ENCODE results near the gene ETV6. TPM values are rescaled to one million over a fixed set of nuclear protein-coding genes. Genes with fewer than 3 reads are reported as not detected.

The ETV6 gene
- total RNA-seq, 3 donors from 2014 or later: 46.7 to 58.0 (median 57.5) TPM

GRCh38 chr12:11787437-11787836, 138.0 kb downstream of the ETV6 start:
- no peak for DNase-seq
- ATAC-seq: no peak
- Mint-ChIP-seq H3K4me3 (no peak overlapping the region), H3K4me1 (ENCODE audit: low read depth) (peaks cover 36% of the 10 kb centered on the region), H3K27me3 (ENCODE audit: low read depth) (no peaks in the 10 kb centered on the region), H3K9me3 (no peaks in the 10 kb centered on the region), H3K36me3 (ENCODE audit: insufficient read depth) (peaks cover 36% of the 10 kb centered on the region)

GRCh38 chr12:11787933-11788849, 138.7 kb downstream of the ETV6 start:
- Mint-ChIP-seq H3K4me3 (no peak overlapping the region), H3K36me3 (ENCODE audit: insufficient read depth) (peaks cover 32% of the 10 kb centered on the region)

GRCh38 chr12:11793921-11794710, 144.6 kb downstream of the ETV6 start:
- no peak for ATAC-seq
- Mint-ChIP-seq H3K4me3 (no peak overlapping the region), H3K4me1 (ENCODE audit: low read depth) (peaks cover 38% of the 10 kb centered on the region), H3K36me3 (ENCODE audit: insufficient read depth) (peaks cover 28% of the 10 kb centered on the region), H3K9me3 (no peaks in the 10 kb centered on the region), H3K27me3 (ENCODE audit: low read depth) (no peaks in the 10 kb centered on the region)
- DNase-seq: no peak

More at GRCh38 chr12:11787933-11788849, 138.7 kb downstream of the ETV6 start:
- H3K9me3 Mint-ChIP-seq: no peaks in the 10 kb centered on the region
- peaks cover 30% of the 10 kb centered on the region for H3K4me1 Mint-ChIP-seq (ENCODE audit: low read depth)
- no peak for ATAC-seq
- DNase-seq: no peak
- no peaks in the 10 kb centered on the region for H3K27me3 Mint-ChIP-seq (ENCODE audit: low read depth)

- H3K4me1 Mint-ChIP-seq (ENCODE audit: low read depth): peaks cover 42% of the 10 kb centered on the region
- peaks cover 28% of the 10 kb centered on the region for H3K36me3 Mint-ChIP-seq (ENCODE audit: insufficient read depth)
- ATAC-seq: no peak
- H3K27me3 Mint-ChIP-seq (ENCODE audit: low read depth): no peaks in the 10 kb centered on the region
- no peaks in the 10 kb centered on the region for H3K9me3 Mint-ChIP-seq
- H3K4me3 Mint-ChIP-seq: no peak overlapping the region
- no peak for DNase-seq
Measured at GRCh38 chr12:11794751-11795150, 145.3 kb downstream of the ETV6 start.

GRCh38 chr12:11795192-11795912, 145.9 kb downstream of the ETV6 start:
- ATAC-seq: no peak
- H3K36me3 Mint-ChIP-seq (ENCODE audit: insufficient read depth): peaks cover 25% of the 10 kb centered on the region
- peaks cover 41% of the 10 kb centered on the region for H3K4me1 Mint-ChIP-seq (ENCODE audit: low read depth)
- H3K4me3 Mint-ChIP-seq: no peak overlapping the region
- H3K9me3 Mint-ChIP-seq: no peaks in the 10 kb centered on the region
- H3K27me3 Mint-ChIP-seq (ENCODE audit: low read depth): no peaks in the 10 kb centered on the region
- no peak for DNase-seq

- ATAC-seq: no peak
- Mint-ChIP-seq H3K4me1 (ENCODE audit: low read depth) (peaks cover 45% of the 10 kb centered on the region), H3K36me3 (ENCODE audit: insufficient read depth) (peaks cover 25% of the 10 kb centered on the region), H3K27me3 (ENCODE audit: low read depth) (no peaks in the 10 kb centered on the region), H3K4me3 (no peak overlapping the region), H3K9me3 (no peaks in the 10 kb centered on the region)
- DNase-seq: no peak
Measured at GRCh38 chr12:11795913-11796459, 146.5 kb downstream of the ETV6 start.

GRCh38 chr12:11797317-11797913, 147.9 kb downstream of the ETV6 start:
- Mint-ChIP-seq H3K27me3 (ENCODE audit: low read depth) (no peaks in the 10 kb centered on the region), H3K4me1 (ENCODE audit: low read depth) (peaks cover 58% of the 10 kb centered on the region), H3K4me3 (no peak overlapping the region), H3K36me3 (ENCODE audit: insufficient read depth) (peaks cover 21% of the 10 kb centered on the region), H3K9me3 (no peaks in the 10 kb centered on the region)
- ATAC-seq (no peak), DNase-seq (no peak)

GRCh38 chr12:11798006-11798708, 148.7 kb downstream of the ETV6 start:
- no peak overlapping the region for H3K4me3 Mint-ChIP-seq
- ATAC-seq (no peak), DNase-seq (no peak)
- H3K4me1 Mint-ChIP-seq (ENCODE audit: low read depth): peaks cover 58% of the 10 kb centered on the region
- H3K27me3 Mint-ChIP-seq (ENCODE audit: low read depth): no peaks in the 10 kb centered on the region
- H3K36me3 Mint-ChIP-seq (ENCODE audit: insufficient read depth): peaks cover 22% of the 10 kb centered on the region
- no peaks in the 10 kb centered on the region for H3K9me3 Mint-ChIP-seq

- no peak for DNase-seq
- Mint-ChIP-seq H3K4me3 (no peak overlapping the region), H3K9me3 (no peaks in the 10 kb centered on the region), H3K36me3 (ENCODE audit: insufficient read depth) (peaks cover 22% of the 10 kb centered on the region), H3K27me3 (ENCODE audit: low read depth) (no peaks in the 10 kb centered on the region), H3K4me1 (ENCODE audit: low read depth) (peaks cover 55% of the 10 kb centered on the region)
- no peak for ATAC-seq
Measured at GRCh38 chr12:11798856-11799501, 149.5 kb downstream of the ETV6 start.

GRCh38 chr12:11799502-11799873, 150.0 kb downstream of the ETV6 start:
- Mint-ChIP-seq H3K4me1 (ENCODE audit: low read depth) (peaks cover 55% of the 10 kb centered on the region), H3K4me3 (no peak overlapping the region)

GRCh38 chr12:11801643-11802042, 152.2 kb downstream of the ETV6 start:
- Mint-ChIP-seq H3K4me1 (ENCODE audit: low read depth) (peaks cover 58% of the 10 kb centered on the region), H3K9me3 (no peaks in the 10 kb centered on the region), H3K27me3 (ENCODE audit: low read depth) (no peaks in the 10 kb centered on the region), H3K4me3 (no peak overlapping the region), H3K36me3 (ENCODE audit: insufficient read depth) (peaks cover 36% of the 10 kb centered on the region)
- ATAC-seq (no peak), DNase-seq (no peak)

More at GRCh38 chr12:11799502-11799873, 150.0 kb downstream of the ETV6 start:
- ATAC-seq (no peak), DNase-seq (no peak)
- no peaks in the 10 kb centered on the region for H3K27me3 Mint-ChIP-seq (ENCODE audit: low read depth)
- no peaks in the 10 kb centered on the region for H3K9me3 Mint-ChIP-seq
- H3K36me3 Mint-ChIP-seq (ENCODE audit: insufficient read depth): peaks cover 23% of the 10 kb centered on the region

- Mint-ChIP-seq H3K36me3 (ENCODE audit: insufficient read depth) (peaks cover 40% of the 10 kb centered on the region), H3K9me3 (no peaks in the 10 kb centered on the region), H3K27me3 (ENCODE audit: low read depth) (no peaks in the 10 kb centered on the region), H3K4me1 (ENCODE audit: low read depth) (peaks cover 52% of the 10 kb centered on the region), H3K4me3 (no peak overlapping the region)
- ATAC-seq (no peak), DNase-seq (no peak)
Measured at GRCh38 chr12:11804130-11804529, 154.7 kb downstream of the ETV6 start.

- H3K4me1 Mint-ChIP-seq (ENCODE audit: low read depth): peaks cover 48% of the 10 kb centered on the region
- H3K27me3 Mint-ChIP-seq (ENCODE audit: low read depth): no peaks in the 10 kb centered on the region
- H3K36me3 Mint-ChIP-seq (ENCODE audit: insufficient read depth): peaks cover 40% of the 10 kb centered on the region
- ATAC-seq (no peak), DNase-seq (no peak)
- no peaks in the 10 kb centered on the region for H3K9me3 Mint-ChIP-seq
- no peak overlapping the region for H3K4me3 Mint-ChIP-seq
Measured at GRCh38 chr12:11805043-11805442, 155.6 kb downstream of the ETV6 start.
